Muscle layer of colon (tissue), 2 donors: ENCODE measurements around the gene MAP3K14.
A peak's percentile ranks its signal among the peaks of the same experiment; 100 is the strongest.

Experiments used
- H3K27ac ChIP-seq: one replicate; pipeline ENCODE4 v1.7.0; 2013; ENCODE audit warnings: low read depth, mild to moderate bottlenecking, low read length, moderate library complexity
- H3K27me3 ChIP-seq, 2 donors: one replicate each; pipeline ENCODE4 v1.7.0; 2013; ENCODE audit warnings: low read length in 2 of 2, mild to moderate bottlenecking in 2 of 2; ENCODE audit not compliant: insufficient read depth in 2 of 2, control insufficient read depth in 1 of 2
- H3K36me3 ChIP-seq: one replicate; pipeline ENCODE4 v1.7.0; 2013; ENCODE audit warnings: mild to moderate bottlenecking, low read length; ENCODE audit not compliant: insufficient read depth
- H3K4me1 ChIP-seq: one replicate; pipeline ENCODE4 v1.7.0; 2013; ENCODE audit warnings: mild to moderate bottlenecking, low read length; ENCODE audit not compliant: insufficient read depth
- H3K4me3 ChIP-seq, 2 donors: one replicate each; pipeline ENCODE4 v1.7.0; 2013; ENCODE audit warnings: low read length in 2 of 2, low read depth in 1 of 2, mild to moderate bottlenecking in 1 of 2, moderate library complexity in 1 of 2
- H3K9ac ChIP-seq: one replicate; pipeline ENCODE4 v1.7.0; 2013; ENCODE audit warnings: low read length
- H3K9me3 ChIP-seq: one replicate; pipeline ENCODE4 v1.7.0; 2013; ENCODE audit warnings: mild to moderate bottlenecking, low read length
- donor health status: abdominal sarcoma.
- donor health status: Adenocarcinoma of cecum.

MAP3K14 gene

DNA sequence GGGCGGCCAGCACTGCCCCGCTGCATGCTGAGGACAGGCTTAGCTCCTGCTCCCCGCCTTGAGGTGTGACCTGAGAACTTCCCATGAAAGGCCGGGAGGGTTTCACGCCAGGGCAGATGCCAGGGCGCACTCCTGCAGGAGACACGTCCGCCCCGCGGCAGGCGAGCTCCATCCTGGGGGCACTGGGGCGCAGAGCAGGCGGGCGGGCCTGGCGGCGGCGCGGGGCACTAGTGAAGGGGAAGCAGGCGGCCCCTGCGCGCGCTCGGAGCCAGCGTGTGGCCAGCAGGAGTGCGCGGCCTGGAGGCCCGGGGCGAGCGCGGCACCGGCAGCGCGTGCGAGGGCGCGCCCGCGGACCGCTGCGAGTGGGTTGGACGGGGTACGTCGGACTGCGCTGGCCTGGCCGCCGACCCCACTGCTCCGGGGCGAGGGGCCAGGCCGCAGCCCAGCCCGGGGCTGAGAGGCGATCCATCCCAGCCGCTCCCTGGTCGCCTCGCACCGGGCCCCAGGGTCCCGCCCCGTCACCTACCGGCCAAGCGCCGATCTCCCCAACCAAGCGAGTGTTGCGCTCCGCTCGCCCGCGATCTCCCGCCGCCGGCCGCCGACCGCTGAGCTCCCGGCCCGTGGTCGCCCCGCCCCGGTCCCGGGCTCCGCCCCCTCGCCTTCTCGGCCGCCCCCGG lies at the start of gene MAP3K14:
Gene MAP3K14 (minus strand): TSS at position 587 of the 677 bp plus-strand sequence. CDS start 26,275 bp downstream, outside the sequence.
- Histone ChIP-seq H3K4me1 (peaks cover 82% of the 10 kb centered on the region), H3K9me3 (no peaks in the 10 kb centered on the region), H3K4me3 (peak within 1 kb of the TSS; percentile 81 to 92), H3K27ac (peak within 1 kb of the TSS; percentile 99), H3K9ac (peak within 1 kb of the TSS; percentile 93), H3K36me3 (no peaks in the 10 kb centered on the region), H3K27me3 (no peaks in the 10 kb centered on the region)

DNA sequence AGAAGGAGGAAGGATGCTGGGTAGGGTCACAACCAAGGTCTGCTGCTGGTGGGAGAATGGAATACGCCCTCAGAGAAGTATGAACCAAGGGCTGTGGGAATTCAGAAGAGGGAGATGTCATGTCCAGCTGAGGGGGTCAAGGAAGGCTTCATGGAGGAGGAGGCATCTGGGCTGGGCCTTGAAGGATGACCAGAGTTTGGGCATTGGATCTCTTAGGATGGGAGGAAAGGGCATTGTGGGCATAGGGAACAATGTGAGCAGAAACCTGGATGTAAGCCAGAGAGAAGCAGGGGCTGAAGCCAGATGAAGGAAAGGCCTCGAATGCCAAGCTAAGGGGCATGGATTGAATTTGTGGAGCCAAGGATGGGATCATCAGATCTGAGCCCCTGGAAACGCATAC lies 49.2 kb upstream of the MAP3K14 start:
- Histone ChIP-seq H3K9ac (no peak overlapping the region), H3K27ac (no peak overlapping the region), H3K9me3 (no peaks in the 10 kb centered on the region), H3K27me3 (no peaks in the 10 kb centered on the region), H3K36me3 (no peaks in the 10 kb centered on the region), H3K4me1 (peaks cover 4% of the 10 kb centered on the region), H3K4me3 (no peak overlapping the region)

DNA sequence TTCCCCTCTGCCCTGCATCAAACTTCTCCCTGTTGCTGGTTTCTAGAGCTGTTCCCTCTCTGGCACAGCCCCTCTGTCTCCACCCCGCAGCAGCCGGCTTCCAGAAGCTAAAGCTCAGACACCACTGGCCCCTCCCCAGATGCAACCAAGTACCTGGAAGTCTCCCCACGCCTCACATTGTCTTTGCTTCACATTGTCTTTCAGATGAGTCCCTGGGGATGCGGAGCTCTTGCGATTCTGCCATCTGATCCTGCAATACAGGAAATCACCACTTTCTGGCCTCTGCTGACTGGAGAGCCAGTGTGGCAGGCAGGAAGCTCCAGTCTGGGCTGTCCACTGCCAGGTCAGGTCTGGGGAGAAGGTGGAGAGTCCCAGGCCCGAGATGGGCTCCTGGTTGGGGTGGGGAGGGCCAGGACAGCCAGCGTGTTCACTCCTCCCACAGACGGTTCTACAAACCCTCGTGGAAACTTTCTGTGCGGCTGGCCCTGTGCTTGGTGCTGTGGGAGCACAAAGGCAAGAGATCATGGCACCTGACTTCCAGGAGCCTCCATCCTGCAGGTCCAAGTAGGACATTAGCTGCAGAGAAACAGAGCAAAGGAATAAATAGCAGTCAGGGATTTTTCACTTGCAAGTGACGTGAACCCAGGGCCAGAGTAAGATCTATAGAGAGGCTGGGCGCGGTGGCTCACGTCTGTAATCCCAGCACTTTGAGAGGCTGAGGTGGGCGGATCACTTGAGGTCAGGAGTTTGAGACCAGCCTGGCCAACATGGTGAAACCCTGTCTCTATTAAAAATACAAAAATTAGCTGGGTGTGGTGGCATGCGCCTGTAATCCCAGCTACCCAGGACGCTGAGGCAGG lies 47.9 kb upstream of the MAP3K14 start:
- Histone ChIP-seq H3K27ac (no peak overlapping the region), H3K4me3 (no peak overlapping the region), H3K27me3 (no peaks in the 10 kb centered on the region), H3K4me1 (no peaks in the 10 kb centered on the region), H3K9ac (no peak overlapping the region), H3K9me3 (no peaks in the 10 kb centered on the region), H3K36me3 (no peaks in the 10 kb centered on the region)

DNA sequence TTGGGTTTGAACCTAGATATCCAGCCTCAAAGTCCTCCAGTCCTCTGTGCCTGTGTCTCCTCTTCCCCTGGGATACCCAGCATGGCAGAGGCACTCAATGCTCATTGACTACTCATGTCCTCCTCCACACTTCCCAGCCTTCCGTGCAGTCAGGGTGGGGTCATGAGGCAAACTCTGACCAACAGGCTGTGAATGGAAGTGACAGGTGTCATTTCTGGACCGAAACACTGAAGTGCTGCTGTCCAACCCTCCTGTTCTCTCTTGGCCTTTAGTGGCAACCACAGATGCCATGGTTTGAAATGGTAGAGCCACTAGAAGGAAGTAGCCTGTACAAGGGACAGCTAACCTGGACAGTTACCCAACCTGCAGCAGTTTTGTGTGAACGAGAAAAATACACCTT lies 46.7 kb upstream of the MAP3K14 start:
- H3K9ac ChIP-seq: no peak overlapping the region
- H3K4me1 ChIP-seq: no peaks in the 10 kb centered on the region
- no peaks in the 10 kb centered on the region for H3K27me3 ChIP-seq
- no peaks in the 10 kb centered on the region for H3K36me3 ChIP-seq
- no peaks in the 10 kb centered on the region for H3K9me3 ChIP-seq
- no peak overlapping the region for H3K27ac ChIP-seq
- no peak overlapping the region for H3K4me3 ChIP-seq

DNA sequence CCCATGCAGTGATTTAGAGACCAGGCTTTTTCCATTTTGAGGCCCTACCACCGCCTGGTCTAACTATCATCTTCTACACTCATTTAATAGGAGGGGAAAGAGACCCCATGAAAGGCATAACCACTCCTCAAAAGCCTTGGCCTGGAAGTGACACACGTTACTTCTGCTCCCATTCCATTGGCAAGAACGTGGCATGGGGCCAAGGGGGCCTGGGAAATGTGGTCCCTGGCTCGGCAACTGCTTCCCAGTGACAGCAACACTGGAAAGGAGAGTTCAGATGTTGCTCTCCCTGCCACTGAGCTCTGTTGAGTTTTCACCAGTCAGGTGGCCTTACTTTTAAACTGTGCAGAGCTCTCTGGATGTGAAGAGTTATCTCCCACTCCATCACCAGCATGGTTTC lies 45.2 kb upstream of the MAP3K14 start:
- H3K27me3 ChIP-seq: no peaks in the 10 kb centered on the region
- no peaks in the 10 kb centered on the region for H3K36me3 ChIP-seq
- no peaks in the 10 kb centered on the region for H3K4me1 ChIP-seq
- H3K4me3 ChIP-seq: no peak overlapping the region
- H3K9ac ChIP-seq: no peak overlapping the region
- no peaks in the 10 kb centered on the region for H3K9me3 ChIP-seq
- H3K27ac ChIP-seq: no peak overlapping the region

DNA sequence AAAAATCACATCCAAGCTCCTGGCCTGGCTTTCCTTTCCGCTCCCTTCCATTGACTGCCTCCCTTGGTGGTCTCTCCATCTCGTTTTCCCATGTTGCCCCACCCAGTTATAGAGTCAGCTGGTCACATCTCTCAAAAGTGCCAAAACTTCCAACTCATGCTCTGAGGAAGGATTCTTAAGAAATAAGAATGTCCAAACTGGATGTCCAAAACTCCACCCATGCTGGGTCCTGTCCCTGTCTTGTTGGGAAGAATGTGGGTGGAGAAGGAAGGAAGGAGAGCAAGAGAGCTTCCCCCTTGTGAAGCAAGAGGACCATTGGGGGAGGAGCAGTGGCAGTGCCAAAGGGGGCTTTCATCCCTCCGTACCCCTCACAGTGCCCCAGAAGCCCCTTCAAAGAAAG lies 44.6 kb upstream of the MAP3K14 start:
- no peak overlapping the region for H3K9ac ChIP-seq
- H3K27me3 ChIP-seq: no peaks in the 10 kb centered on the region
- H3K4me1 ChIP-seq: no peaks in the 10 kb centered on the region
- no peaks in the 10 kb centered on the region for H3K36me3 ChIP-seq
- no peak overlapping the region for H3K27ac ChIP-seq
- H3K9me3 ChIP-seq: no peaks in the 10 kb centered on the region
- H3K4me3 ChIP-seq: no peak overlapping the region

DNA sequence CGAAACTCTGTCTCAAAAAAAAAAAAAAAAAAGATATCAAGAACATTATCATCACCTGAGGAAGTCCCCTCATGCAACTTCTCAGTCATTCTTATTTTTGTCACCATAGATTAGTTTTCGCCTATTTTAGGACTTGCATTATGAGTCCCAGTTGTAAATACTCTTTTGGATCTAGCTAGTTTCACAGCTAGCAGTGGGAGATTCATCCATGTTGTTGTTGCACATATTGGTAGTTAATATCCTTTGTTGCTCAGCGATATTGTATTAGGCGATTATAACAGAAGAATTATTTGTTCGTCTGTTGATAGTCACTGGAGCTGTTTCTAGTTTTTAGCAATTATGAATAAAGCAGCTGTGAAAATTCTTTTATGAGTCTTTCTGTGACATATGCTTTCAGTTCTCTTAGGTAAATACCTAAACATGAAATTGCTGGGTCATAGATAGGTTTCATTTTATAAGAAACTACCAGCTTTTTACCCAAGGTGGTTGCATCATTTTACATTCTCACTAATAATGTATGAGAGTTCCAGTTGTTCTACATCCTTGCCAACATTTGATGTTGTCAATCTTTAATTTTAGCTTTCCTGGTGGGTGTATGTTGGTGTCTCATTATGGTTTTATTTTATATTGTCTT lies 40.7 kb upstream of the MAP3K14 start:
- H3K4me3 ChIP-seq: no peak overlapping the region

DNA sequence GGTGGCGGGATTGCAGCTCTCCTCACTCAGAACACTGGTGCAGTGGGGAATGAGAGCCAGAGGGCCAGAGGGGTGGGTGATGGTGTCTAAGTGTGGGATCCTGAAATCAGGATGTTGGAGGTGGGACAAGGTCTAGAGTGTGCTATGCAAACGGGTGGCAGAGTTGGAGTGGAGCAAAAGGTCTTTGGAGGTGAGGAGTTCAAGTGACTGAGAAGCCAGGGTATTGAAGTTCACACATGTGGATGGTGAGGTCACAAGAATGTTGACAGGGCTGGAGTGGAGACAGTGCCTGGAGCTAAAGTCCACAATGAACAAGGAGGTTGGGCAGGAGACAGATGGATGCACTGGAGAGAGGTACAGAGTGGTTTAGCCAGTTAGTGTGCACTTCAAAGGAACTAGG lies 38.3 kb upstream of the MAP3K14 start:
- Histone ChIP-seq H3K9ac (no peak overlapping the region), H3K4me1 (no peaks in the 10 kb centered on the region), H3K4me3 (no peak overlapping the region), H3K27me3 (no peaks in the 10 kb centered on the region), H3K27ac (no peak overlapping the region), H3K9me3 (no peaks in the 10 kb centered on the region), H3K36me3 (no peaks in the 10 kb centered on the region)

More for the DNA sequence above, 40.7 kb upstream of the MAP3K14 start:
- no peaks in the 10 kb centered on the region for H3K27me3 ChIP-seq
- no peak overlapping the region for H3K9ac ChIP-seq
- no peaks in the 10 kb centered on the region for H3K9me3 ChIP-seq
- no peaks in the 10 kb centered on the region for H3K4me1 ChIP-seq
- H3K27ac ChIP-seq: no peak overlapping the region
- no peaks in the 10 kb centered on the region for H3K36me3 ChIP-seq

DNA sequence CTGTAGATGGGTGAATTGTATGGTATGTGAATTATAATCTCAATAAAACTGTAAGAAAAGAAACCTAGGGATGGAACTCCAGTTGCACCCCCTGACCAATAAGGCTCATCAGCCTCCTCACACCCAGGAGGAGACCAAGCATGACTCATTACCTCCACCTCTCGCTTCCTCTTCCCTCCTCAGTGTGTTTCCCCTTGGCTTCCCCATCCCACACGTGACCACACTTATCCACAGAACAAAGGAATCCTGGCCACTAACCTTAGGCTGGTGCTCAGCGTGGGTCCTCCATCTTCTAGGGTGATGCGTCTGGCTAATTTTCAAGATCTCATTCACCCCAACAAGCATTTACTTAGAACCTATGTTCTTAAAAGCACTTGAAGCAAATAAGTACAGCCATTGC lies 36.2 kb upstream of the MAP3K14 start:
- Histone ChIP-seq H3K9ac (no peak overlapping the region), H3K27ac (no peak overlapping the region), H3K4me3 (no peak overlapping the region), H3K4me1 (no peaks in the 10 kb centered on the region), H3K36me3 (no peaks in the 10 kb centered on the region), H3K9me3 (no peaks in the 10 kb centered on the region), H3K27me3 (no peaks in the 10 kb centered on the region)

DNA sequence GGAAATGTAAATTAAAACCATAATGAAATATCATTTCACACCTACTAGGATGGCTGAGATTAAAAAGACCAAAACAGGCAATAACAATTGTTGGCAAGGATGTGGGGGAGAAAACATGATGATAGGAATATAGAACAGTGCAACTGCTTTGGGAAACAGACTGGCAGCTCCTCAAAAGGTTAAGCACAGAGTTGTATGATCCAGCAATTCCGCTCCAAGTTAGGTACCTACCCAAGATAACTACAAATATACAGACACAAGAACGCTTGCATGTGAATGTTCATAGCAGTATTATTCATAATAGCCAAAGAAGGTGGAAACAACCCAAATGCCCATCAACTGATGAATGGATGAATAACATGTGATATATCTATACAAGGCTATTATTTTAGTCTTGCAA lies 35.0 kb upstream of the MAP3K14 start:
- no peak overlapping the region for H3K27ac ChIP-seq
- peaks cover 10% of the 10 kb centered on the region for H3K4me1 ChIP-seq
- H3K9me3 ChIP-seq: no peaks in the 10 kb centered on the region
- H3K36me3 ChIP-seq: no peaks in the 10 kb centered on the region
- H3K9ac ChIP-seq: no peak overlapping the region
- no peaks in the 10 kb centered on the region for H3K27me3 ChIP-seq
- H3K4me3 ChIP-seq: no peak overlapping the region

DNA sequence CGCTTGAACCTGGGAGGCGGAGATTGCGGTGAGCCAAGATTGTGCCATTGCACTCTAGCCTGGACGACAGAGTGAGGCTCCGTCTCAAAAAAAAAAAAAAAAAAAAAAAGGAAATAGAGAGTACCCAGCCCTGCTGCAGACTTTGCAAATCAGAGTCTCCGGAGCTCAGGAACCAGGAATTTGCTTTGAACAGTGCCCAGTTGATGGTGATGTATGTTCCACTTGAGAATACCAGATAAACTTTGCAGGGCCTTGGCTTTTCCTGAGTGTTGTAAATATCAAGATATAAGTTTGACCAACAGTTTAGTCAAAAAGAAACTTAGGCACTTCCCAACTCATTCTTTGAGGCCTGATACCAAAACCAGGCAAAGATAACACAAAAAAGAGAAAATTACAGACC lies 30.6 kb upstream of the MAP3K14 start:
- no peaks in the 10 kb centered on the region for H3K36me3 ChIP-seq
- no peaks in the 10 kb centered on the region for H3K27me3 ChIP-seq
- no peaks in the 10 kb centered on the region for H3K9me3 ChIP-seq
- no peak overlapping the region for H3K27ac ChIP-seq
- no peak overlapping the region for H3K4me3 ChIP-seq
- no peak overlapping the region for H3K9ac ChIP-seq
- peaks cover 27% of the 10 kb centered on the region for H3K4me1 ChIP-seq
